ENCODE results near the gene CTPS2. TPM values are rescaled to one million over a fixed set of nuclear protein-coding genes. Genes with fewer than 3 reads are reported as not detected.

CTPS2 gene
- total RNA-seq, 1 donor from 2014 or later = 12.6 TPM

Other genes starting within 250 kb of the CTPS2 start
- gene S100G, start 62.5 kb downstream of the CTPS2 start, total RNA-seq = not detected
- 14.2 TPM for gene SYAP1, start 6.9 kb upstream of the CTPS2 start, total RNA-seq
- gene TXLNG, start 73.8 kb upstream of the CTPS2 start, total RNA-seq = 3.9 TPM
- 48.7 TPM for gene RBBP7, start 157.7 kb upstream of the CTPS2 start, total RNA-seq
- gene REPS2, start 234.0 kb upstream of the CTPS2 start, total RNA-seq = 4.7 TPM

All from ascending aorta (tissue), 1 donor.